Kidney capillary endothelial cell (primary cell): Measurements from ENCODE around the gene TM4SF1.

Experiments used
- DNase-seq: peaks from one replicate; pipeline ENCODE4 v3.0.0-alpha.2; 2018; ENCODE audit warnings: low spot score

Gene TM4SF1

DNA sequence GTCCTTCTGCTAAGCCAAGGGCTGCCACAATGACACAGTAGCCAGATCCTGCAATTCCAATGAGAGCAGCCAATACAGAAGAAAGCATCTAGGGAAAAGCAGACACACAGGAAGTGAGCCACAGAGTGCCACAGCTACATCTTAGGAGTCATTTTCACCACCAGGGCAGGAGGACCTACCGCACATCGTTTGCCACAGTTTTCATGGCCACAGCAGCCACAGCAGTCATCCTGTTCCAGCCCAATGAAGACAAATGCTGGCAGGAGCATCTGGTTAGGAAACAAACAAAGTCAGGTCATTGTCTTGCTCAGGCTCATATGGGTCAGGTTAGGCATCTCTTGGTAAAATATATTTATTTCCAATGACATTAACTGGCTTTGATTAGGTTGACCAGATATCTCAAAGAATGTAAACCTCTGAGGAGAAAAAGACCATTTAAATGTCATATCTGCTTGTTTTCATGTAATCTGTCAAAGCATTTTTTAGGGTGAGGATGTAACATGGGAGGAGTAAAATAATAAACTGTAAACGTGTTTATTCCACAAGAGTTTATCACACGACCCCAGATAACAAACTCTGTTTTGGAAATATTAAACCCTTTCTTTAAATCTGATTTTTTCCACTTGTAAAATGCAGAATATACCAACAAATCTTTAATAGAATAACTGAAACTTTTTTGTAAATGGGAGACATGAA, 1.8 kb downstream of the TM4SF1 start:
- peak; percentile 72 for DNase-seq

GRCh38 chr3:149374793-149375500, 2.5 kb downstream of the TM4SF1 start:
- no peak for DNase-seq

DNA sequence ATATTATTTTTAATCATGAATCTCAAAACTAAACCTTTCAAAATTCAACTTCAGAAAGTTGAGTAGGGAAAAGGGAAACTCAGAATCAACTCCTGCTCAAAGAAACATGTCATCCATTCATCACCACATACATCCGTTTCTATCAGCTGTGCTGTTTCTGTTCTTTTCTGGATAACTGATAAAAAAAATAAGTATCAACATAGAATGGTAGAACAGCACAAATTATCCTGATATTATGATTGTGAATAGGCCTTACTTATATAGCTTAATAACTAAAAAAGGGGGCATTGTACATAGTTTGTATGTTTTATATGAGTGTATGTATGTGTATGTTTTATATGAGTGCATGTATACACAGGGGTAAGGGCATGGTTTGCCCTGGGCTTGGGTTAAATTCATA, 3.1 kb downstream of the TM4SF1 start:
- DNase-seq: no peak

- DNase-seq: no peak
Measured at GRCh38 chr3:149373235-149374125, 4.0 kb downstream of the TM4SF1 start.

- DNase-seq: no peak
Measured at GRCh38 chr3:149371723-149372114, 5.7 kb downstream of the TM4SF1 start.

- DNase-seq: peak; percentile 97
Measured at GRCh38 chr3:149371001-149371722, 6.3 kb downstream of the TM4SF1 start.

- DNase-seq: no peak
Measured at GRCh38 chr3:149369991-149370866, 7.2 kb downstream of the TM4SF1 start.

- no peak for DNase-seq
Measured at GRCh38 chr3:149368674-149369497, 8.6 kb downstream of the TM4SF1 start.

DNA sequence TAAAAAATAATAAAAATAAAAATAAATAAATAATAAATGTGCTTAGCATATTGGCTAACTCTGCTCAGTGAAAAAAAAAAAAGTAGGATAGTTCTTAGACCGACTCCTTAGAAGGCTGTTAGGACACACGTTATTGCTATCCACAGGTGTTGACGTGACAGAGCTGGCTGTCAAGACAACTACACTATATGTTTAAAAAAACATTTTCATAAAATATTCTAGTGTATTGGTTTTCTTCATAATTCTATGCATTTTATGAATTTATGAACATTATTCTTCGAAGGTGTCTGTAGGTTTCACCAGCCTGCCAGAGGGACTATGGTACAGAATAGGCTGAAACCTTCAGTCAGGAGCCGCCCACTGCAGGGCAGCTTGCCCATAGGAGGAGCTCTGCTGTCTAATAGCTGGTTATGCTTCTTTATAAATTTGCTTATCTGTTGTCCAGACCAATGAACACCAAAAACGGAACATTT, 9.2 kb downstream of the TM4SF1 start:
- no peak for DNase-seq

- peak; percentile 94 for DNase-seq
Measured at GRCh38 chr3:149366941-149367840, 10.3 kb downstream of the TM4SF1 start.

- no peak for DNase-seq
Measured at GRCh38 chr3:149366031-149366430, 11.4 kb downstream of the TM4SF1 start.

- no peak for DNase-seq
Measured at GRCh38 chr3:149364624-149365023, 12.8 kb downstream of the TM4SF1 start.

- no peak for DNase-seq
Measured at GRCh38 chr3:149363053-149363452, 14.4 kb downstream of the TM4SF1 start.

DNA sequence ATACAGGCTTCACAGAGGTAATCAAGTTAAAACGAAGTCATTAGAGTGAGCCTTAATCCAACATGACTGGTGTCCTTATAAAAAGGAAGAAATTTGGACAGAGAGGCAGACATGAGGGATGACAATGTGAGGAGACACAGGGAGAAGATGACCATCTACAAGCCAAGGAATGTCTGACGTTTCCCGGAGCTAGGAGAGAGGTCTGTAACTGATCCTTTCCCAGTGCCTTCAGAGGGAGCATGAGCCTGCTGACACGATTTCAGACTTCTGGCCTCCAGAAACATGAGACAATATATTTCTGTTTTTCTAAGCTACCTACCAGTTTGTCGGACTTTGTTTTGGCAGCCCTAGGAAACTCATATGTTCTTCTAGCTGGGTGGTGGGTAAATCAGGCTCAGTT, 15.1 kb downstream of the TM4SF1 start:
- no peak for DNase-seq

- DNase-seq: no peak
Measured at GRCh38 chr3:149356630-149357029, 20.8 kb downstream of the TM4SF1 start.

- no peak for DNase-seq
Measured at GRCh38 chr3:149356044-149356592, 21.3 kb downstream of the TM4SF1 start.

GRCh38 chr3:149353581-149354184, 23.8 kb downstream of the TM4SF1 start:
- DNase-seq: no peak

GRCh38 chr3:149352556-149352955, 24.9 kb downstream of the TM4SF1 start:
- peak; percentile 78 for DNase-seq
